ENCODE data around the gene COBL. TPM values are rescaled to one million over a fixed set of nuclear protein-coding genes. Genes with fewer than 3 reads are reported as not detected.

The COBL gene
- total and polyA plus RNA-seq, 9 of the 15 experiments (the other 6 are each of a cell fraction or from before 2014, with no cell fraction given) = 0.01 to 2.4 (median 0.09) TPM; not detected in 3

GRCh38 chr7:51029701-51030191 is 286.9 kb downstream of the COBL start:
- no peak for DNase-seq (ENCODE audit: extremely low read depth in 1 of 4, low spot score in 3 of 4)
- FAIRE-seq = no peak
- intact Hi-C loops (cut with micrococcal nuclease) (no loop called here), in situ Hi-C loops (cut with MboI) (no loop called here)
- no peaks in the 10 kb centered on the region for H4K20me1 ChIP-seq (replicated peaks; ENCODE audit: control insufficient read depth, insufficient read depth, low read length)
- no peak overlapping the region for H3K27ac ChIP-seq (ENCODE audit: extremely low read depth, low read depth, low read length)
- H3K36me3 ChIP-seq (ENCODE audit: control insufficient read depth, insufficient read depth, low read length) = no peaks in the 10 kb centered on the region
- no peaks in the 10 kb centered on the region for H3K4me1 ChIP-seq (replicated peaks in 1 of 2; ENCODE audit: control insufficient read depth in 2 of 2, insufficient read depth in 2 of 2, low read length in 2 of 2)
- no peaks in the 10 kb centered on the region for H3K9me1 ChIP-seq (ENCODE audit: control insufficient read depth, insufficient read depth, low read length)
- H2AFZ ChIP-seq (ENCODE audit: low read depth, low read length) = no peak overlapping the region
- CTCF ChIA-PET (ENCODE audit: low intra/inter-chr PET ratio) = no interaction called here
- TF ChIP-seq CEBPG (CRISPR knock-in tag; IDR thresholded peaks at IDR 0.05) = no peak
- 0 out of 4 replicates have a peak, but pooled peaks of 1 of the 2 experiments have one; percentile 22 for TF ChIP-seq CEBPG (tag; conservative IDR thresholded peaks at IDR 0.05 in 1 of 2, IDR thresholded peaks at IDR 0.05 in 1 of 2)
- no peak for TF ChIP-seq MTA2 (IDR thresholded peaks at IDR 0.05; ENCODE audit: low read depth)
- no peak for TF ChIP-seq RFX5 (IDR thresholded peaks at IDR 0.05; ENCODE audit: low read depth, low read length)
- TF ChIP-seq JUNB (CRISPR knock-in tag; conservative IDR thresholded peaks at IDR 0.05) = no peak
- peaks cover 5 to 71% of the 10 kb centered on the region in 2 experiments; a peak in 2 of 5 replicates for H3K27me3 ChIP-seq (ENCODE audit: control insufficient read depth in 2 of 2, insufficient read depth in 2 of 2, low read length in 2 of 2)
- H3K9ac ChIP-seq (ENCODE audit: insufficient read depth in 1 of 2, low read depth in 2 of 2, low read length in 2 of 2) = no peak overlapping the region
- no peak for ATAC-seq
- no peaks in the 10 kb centered on the region for H3K9me3 ChIP-seq (replicated peaks; ENCODE audit: control insufficient read depth, insufficient read depth, low read depth, low read length)
- no peak overlapping the region for H3K4me2 ChIP-seq (ENCODE audit: insufficient read depth, low read length)
- no peak overlapping the region for H3K4me3 ChIP-seq
- no TSS peak for BruUV-seq (replicated peaks)
- H3K79me2 ChIP-seq (ENCODE audit: control insufficient read depth, insufficient read depth, low read length) = no peaks in the 10 kb centered on the region
- 2% methylated on average over 4 of the region's 4 CpGs for WGBS (ENCODE audit: insufficient coverage, low coverage, missing lambda C conversion rate)
- POLR2A ChIA-PET = no interaction called here

DNA sequence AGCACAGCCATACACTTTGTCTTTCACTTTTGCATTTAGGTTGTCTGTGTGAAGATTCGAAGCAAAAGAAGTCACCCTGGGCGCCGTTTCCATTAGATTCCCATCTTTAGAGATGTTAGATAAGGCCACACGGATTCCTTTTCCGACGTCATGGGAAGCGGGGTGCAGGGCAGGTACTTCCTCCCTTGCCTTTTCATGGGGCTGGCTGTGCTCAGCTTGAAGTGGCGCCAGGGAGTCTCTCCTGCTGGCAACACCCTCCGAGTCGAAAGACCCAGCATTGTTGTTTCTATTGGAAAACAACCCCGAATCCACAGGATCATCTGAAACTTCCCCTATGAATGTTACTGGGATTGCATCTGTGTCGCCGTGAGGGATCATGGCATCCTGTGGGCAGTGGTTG is 287.5 kb downstream of the COBL start:
- no peaks in the 10 kb centered on the region for H3K9me1 ChIP-seq (ENCODE audit: control insufficient read depth, insufficient read depth, low read length)
- H3K9ac ChIP-seq (ENCODE audit: insufficient read depth in 1 of 2, low read depth in 2 of 2, low read length in 2 of 2) = no peak overlapping the region
- no TSS peak for BruUV-seq (replicated peaks)
- DNase-seq (ENCODE audit: extremely low read depth in 1 of 4, low spot score in 3 of 4) = no peak
- H3K36me3 ChIP-seq (ENCODE audit: control insufficient read depth, insufficient read depth, low read length) = no peaks in the 10 kb centered on the region
- H3K4me3 ChIP-seq = no peak overlapping the region
- intact Hi-C loops (cut with micrococcal nuclease) (no loop called here), in situ Hi-C loops (cut with MboI) (no loop called here)
- H3K27me3 ChIP-seq (ENCODE audit: control insufficient read depth in 2 of 2, insufficient read depth in 2 of 2, low read length in 2 of 2) = peaks cover 5 to 75% of the 10 kb centered on the region in 2 experiments; a peak in 3 of 5 replicates
- ChIA-PET POLR2A (no interaction called here), CTCF (ENCODE audit: low intra/inter-chr PET ratio) (no interaction called here)
- WGBS (ENCODE audit: insufficient coverage, low coverage, missing lambda C conversion rate) = 0% methylated on average over 13 of the region's 13 CpGs
- FAIRE-seq = no peak
- H3K9me3 ChIP-seq (replicated peaks; ENCODE audit: control insufficient read depth, insufficient read depth, low read depth, low read length) = no peaks in the 10 kb centered on the region
- ATAC-seq = no peak
- no peaks in the 10 kb centered on the region for H3K79me2 ChIP-seq (ENCODE audit: control insufficient read depth, insufficient read depth, low read length)
- H3K4me1 ChIP-seq (replicated peaks in 1 of 2; ENCODE audit: control insufficient read depth in 2 of 2, insufficient read depth in 2 of 2, low read length in 2 of 2) = no peaks in the 10 kb centered on the region
- no peak overlapping the region for H3K27ac ChIP-seq (ENCODE audit: extremely low read depth, low read depth, low read length)
- H2AFZ ChIP-seq (ENCODE audit: low read depth, low read length) = no peak overlapping the region
- no peaks in the 10 kb centered on the region for H4K20me1 ChIP-seq (replicated peaks; ENCODE audit: control insufficient read depth, insufficient read depth, low read length)
- no peak overlapping the region for H3K4me2 ChIP-seq (ENCODE audit: insufficient read depth, low read length)
- TF ChIP-seq FOS (IDR thresholded peaks at IDR 0.05; ENCODE audit: extremely low read depth, insufficient read length) (no peak), SMC3 (conservative IDR thresholded peaks at IDR 0.05; ENCODE audit: insufficient read depth, low read depth, low read length) (no peak), ELK3 (CRISPR knock-in tag; IDR thresholded peaks at IDR 0.05) (no peak), MAFF (IDR thresholded peaks at IDR 0.05; ENCODE audit: low read length) (no peak), KDM1A (IDR thresholded peaks at IDR 0.05) (no peak), POLR2H (tag; IDR thresholded peaks at IDR 0.05; ENCODE audit: low read depth) (no peak), JUN (IDR thresholded peaks at IDR 0.05; ENCODE audit: borderline replicate concordance, low read depth, low read length) (no peak), JUN (CRISPR knock-in tag; IDR thresholded peaks at IDR 0.05; ENCODE audit: borderline replicate concordance) (no peak), PHB (CRISPR knock-in tag; IDR thresholded peaks at IDR 0.05) (no peak), TFAM (CRISPR knock-in tag; conservative IDR thresholded peaks at IDR 0.05) (no peak)
- TF ChIP-seq, protein P1, sequence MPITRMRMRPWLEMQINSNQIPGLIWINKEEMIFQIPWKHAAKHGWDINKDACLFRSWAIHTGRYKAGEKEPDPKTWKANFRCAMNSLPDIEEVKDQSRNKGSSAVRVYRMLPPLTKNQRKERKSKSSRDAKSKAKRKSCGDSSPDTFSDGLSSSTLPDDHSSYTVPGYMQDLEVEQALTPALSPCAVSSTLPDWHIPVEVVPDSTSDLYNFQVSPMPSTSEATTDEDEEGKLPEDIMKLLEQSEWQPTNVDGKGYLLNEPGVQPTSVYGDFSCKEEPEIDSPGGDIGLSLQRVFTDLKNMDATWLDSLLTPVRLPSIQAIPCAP (CRISPR knock-in tag; IDR thresholded peaks at IDR 0.05; ENCODE audit: borderline replicate concordance) = no peak
